NOMO-1 treated with dmso at 0.1 percent for 144 hours (cell line): Measurements from ENCODE around the gene VSIR.

Experiments
- DNase-seq: peaks from one replicate; lab custom pipeline; 2025; ENCODE audit not compliant: unreplicated experiment; lab: John Stamatoyannopoulos, UW

VSIR gene

GRCh38 chr10:71807557-71808510 lies 34.5 kb upstream of the VSIR start:
- no peak for DNase-seq

DNA sequence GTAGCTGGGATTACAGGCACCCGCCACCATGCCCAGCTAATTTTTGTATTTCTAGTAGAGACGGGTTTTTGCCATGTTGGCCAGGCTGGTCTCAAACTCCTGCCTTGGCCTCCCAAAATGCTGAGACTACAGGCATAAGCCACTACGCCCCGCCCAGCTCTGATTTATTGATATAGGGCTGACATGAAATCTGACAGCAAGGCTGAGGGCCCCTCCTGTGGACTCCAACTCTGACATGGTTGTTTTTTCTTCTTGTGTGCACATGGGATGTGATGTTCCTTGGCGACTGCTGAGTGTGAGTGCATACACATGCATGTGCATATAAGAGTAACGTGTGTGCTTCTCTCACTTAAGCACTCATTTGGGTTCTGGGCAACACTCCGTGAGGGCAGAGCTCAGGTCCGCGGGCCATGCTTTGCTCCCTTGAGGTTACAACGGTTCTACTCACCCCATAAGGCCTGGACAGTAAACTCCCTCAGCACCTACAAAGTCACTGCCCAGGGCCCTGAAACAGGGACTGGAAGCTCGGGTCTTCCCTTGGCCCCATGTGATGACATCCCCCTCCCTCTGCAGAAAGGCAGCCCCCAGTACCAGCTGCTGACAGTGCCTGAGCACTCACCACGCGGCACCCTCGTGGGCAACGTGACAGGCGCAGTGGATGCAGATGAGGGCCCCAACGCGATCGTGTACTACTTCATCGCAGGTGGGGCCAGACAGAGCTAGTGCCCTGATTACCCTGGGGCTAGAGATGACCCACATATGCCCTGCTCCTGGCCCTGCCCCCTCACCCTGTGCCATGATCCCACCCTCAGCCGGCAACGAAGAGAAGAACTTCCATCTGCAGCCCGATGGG lies 33.6 kb upstream of the VSIR start:
- no peak for DNase-seq

DNA sequence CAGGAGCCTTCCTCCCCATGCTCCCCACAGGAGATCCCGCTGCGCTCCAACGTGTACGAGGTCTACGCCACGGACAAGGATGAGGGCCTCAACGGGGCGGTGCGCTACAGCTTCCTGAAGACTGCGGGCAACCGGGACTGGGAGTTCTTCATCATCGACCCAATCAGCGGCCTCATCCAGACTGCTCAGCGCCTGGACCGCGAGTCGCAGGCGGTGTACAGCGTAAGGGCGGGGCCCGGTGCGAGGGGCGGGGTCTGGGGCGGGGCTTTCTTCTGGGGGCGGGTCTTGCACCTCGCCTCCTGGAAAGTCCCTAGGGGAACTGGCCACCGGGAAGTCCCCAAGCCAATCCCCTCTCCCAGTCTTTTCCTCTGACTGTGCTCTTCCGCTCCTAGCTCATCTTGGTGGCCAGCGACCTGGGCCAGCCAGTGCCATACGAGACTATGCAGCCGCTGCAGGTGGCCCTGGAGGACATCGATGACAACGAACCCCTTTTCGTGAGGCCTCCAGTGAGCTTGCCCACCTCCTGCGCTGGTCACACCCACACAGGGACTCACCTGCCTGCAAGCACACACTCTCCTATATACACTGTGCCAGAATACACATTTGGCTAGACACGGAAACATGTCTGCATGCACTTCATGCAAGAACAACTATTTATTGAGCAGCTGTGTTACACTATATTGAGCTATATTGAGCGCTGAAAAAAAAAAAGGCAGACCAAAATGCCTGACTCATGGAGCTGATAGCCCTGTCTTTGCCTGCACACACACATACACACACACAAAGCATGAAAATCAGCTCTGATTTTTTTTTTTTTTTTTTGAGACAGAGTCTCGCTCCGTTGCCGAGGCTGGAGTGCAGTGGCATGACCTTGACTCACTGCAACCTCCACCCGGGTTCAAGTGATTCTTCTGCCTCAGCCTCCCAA lies 32.7 kb upstream of the VSIR start:
- no peak for DNase-seq

DNA sequence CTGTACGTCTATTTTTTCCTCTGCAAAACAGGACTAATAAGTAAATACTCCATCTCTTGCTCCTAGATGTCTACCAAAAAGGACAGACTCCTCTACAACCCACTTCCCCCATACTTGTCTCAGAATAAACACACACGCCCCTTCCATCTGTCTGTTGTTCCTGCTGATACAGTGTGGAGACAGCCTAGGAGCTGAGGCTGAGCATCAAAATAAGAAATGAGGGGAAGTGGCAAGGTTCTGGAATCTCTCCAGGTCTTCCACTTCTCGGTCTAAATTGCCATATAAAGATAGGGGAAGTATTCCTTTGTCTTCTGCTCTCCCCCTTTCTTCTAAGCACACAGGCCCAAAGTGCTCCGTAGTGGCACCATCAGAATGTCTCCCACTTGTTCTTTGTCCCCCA lies 30.8 kb upstream of the VSIR start:
- DNase-seq = peak; percentile 17

DNA sequence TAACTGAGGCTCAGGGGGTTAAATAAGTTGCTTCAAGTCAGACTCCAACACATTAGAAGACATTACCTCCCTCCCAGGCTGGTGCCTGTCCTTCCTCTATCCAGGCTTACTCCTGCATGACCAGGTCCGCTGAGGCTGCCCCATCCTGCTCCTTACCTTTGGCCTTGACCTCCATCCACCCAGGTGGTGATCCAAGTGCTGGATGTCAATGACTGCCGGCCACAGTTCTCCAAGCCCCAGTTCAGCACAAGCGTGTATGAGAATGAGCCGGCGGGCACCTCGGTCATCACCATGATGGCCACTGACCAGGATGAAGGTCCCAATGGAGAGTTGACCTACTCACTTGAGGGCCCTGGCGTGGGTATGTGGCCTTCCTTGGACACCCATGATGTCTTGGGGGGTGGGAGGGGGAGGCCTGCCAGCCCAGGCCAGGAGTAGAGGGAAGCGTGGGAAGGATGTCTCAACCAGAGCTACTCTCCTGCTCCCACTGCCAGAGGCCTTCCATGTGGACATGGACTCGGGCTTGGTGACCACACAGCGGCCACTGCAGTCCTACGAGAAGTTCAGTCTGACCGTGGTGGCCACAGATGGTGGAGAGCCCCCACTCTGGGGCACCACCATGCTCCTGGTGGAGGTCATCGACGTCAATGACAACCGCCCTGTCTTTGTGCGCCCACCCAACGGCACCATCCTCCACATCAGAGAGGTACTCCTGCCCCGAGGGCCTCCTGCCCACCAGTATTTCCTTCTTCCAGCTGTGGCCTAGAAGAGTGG lies 29.6 kb upstream of the VSIR start:
- no peak for DNase-seq

GRCh38 chr10:71802235-71802634 lies 28.9 kb upstream of the VSIR start:
- no peak for DNase-seq

DNA sequence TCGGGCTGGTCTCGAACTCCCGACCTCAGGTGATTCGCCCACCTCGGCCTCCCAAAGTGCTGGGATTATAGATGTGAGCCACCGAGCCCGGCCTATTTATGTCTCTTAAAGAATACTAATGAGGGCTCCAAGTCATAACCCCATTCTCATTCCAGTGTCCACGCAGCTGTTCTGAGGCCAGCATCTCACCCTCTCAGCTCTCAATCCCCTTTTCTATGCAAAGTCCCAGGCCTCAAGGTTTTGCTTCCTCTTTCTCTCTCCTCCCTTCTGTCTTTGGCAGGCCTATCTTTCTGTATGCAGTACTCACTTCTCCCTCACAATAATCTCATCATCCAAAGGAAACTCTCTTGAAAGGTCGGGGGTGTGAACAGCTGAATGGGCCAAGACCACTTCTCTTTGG lies 28.0 kb upstream of the VSIR start:
- peak; percentile 56 for DNase-seq

DNA sequence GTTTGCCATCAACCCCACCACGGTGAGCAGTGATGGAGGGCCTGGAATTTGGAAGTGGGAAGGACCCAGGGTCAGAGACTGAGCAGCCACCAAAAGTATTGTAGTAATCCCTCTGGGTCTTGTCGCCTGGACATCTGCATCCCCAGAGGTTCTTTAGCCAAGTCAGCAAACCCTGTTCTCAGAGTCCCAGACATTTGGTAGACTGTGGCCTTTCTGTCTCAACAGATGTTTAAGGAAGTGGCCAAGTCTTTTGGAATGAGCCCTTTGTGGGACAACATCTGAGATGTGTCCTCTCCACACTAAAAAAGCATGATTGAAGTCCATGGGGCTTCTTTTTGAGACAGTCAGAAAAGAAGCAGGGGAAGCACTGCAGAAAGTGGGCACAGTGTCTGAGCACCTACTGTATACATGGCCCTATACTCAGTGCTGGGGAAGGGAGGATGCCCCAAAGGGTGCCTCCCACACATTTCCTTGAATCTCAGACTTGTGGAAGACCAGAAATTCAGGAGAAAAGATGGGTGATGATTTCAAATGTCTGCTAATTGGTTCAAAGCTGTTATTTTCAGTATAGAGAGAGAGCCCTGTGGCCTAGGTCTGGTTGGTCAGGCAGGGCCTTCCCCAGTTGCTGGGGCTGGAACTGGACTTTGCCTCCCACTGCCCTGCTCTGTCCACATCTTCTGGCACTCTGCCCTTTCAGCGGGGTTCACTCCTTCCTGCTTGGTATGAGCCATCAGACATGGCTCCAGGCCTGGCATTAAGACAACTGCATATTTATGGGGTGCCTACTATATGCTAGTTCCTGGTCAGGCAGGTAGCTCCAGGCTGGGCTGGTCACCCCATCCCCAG lies 26.5 kb upstream of the VSIR start:
- DNase-seq = no peak

DNA sequence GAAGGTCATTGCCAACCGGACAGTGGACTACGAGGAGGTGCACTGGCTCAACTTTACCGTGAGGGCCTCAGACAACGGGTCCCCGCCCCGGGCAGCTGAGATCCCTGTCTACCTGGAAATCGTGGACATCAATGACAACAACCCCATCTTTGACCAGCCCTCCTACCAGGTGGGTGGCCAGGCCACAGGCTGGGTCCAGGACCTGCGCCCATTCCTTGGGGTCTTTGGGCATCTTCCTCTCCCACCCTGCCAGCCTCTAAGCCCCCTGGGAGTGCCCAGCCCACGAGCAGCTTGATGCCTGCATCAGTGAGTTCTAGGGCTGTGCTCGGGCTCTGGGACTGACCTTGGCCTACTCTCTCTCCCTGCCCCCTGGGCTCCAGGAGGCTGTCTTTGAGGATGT lies 25.8 kb upstream of the VSIR start:
- no peak for DNase-seq

DNA sequence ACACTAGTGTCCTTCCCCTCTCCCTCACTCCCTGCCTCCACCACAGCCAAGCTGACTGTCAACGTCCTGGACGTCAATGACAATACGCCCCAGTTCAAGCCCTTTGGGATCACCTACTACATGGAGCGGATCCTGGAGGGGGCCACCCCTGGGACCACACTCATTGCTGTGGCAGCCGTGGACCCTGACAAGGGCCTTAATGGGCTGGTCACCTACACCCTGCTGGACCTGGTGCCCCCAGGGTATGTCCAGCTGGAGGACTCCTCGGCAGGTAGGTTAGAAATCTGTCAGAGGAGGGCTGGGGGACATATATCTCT lies 24.9 kb upstream of the VSIR start:
- DNase-seq = no peak

GRCh38 chr10:71797533-71798307 lies 24.4 kb upstream of the VSIR start:
- DNase-seq = no peak

DNA sequence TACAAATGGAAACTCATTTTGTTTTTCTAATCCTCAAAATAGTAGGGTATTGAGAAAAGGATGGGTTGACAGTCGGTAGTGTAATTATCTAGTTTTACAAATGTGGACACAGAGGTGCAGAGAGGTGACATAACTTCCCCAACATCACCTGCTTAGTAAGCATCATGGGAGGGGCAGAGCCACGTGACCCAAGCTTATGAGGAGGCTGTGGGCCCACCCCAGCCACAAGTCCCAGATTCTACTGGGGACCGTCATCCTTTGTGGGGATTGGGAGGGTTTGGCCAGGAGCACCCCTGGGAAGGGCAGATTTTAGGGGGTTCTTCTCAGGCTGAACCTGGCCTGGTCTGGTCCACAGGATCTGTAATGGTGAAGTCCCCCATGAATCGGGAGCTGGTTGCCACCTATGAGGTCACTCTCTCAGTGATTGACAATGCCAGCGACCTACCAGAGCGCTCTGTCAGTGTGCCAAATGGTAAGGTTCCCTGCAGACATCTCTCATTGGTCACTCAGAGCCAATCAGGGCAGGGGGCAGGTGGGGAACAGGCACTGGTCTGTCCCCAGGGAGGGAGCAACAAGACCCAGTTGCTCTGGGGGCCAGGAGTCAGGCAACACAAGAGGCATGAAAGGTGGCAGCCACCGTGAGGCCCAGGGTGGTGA lies 23.6 kb upstream of the VSIR start:
- DNase-seq = no peak

- DNase-seq = no peak
Observed at GRCh38 chr10:71795248-71795647, 21.9 kb upstream of the VSIR start.

DNA sequence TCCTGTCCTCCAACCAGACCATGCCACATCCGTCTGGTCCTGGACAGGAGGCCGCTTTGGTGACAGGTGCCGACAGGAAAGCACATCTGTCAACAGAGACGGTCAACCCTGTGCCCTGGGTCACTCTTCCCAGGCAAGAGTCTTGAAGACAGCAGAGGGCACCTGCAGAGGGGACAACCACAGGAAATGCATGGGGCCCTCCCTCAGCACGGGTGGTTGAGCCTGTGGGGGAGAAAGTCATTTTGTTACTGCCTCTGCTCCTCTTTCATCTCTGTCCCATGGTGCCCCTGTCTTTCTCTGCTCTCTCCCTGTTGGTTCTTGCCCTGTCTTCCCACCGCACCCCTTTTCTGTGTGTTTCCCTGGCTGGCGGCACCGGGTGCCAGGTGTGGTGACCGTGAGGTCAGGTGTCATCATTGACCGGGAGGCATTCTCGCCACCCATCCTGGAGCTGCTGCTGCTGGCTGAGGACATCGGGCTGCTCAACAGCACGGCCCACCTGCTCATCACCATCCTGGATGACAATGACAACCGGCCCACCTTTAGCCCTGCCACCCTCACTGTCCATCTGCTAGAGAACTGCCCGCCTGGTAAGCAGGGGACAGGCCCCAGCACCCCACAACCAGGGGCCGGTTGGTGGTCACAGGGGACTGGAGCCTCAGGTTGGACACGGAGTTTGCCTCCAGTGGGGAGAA lies 17.6 kb upstream of the VSIR start:
- no peak for DNase-seq

GRCh38 chr10:71789871-71790270 lies 16.6 kb upstream of the VSIR start:
- no peak for DNase-seq

DNA sequence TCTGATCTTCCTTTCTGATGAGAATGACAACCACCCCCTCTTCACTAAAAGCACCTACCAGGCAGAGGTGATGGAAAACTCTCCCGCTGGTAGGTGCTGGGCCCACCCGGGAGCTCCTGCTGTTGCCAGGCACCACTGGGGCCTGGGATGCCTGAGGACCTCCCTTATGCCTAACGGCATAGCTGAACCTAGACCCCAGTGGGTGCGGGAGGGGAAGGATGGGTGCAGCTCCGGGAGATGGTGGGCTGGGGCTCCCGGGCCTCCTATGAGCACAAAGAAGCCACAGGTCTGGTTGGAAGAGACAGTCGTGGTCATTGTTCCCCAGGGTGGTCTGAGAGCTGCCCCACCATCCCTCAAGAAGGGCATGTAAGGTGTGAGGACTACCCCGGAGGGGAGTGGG lies 15.6 kb upstream of the VSIR start:
- no peak for DNase-seq

GRCh38 chr10:71784679-71785272 lies 11.5 kb upstream of the VSIR start:
- DNase-seq = no peak
